ENCODE results near the gene ITPKB.

GRCh38 chr1:226653311-226653921 lies 85.7 kb downstream of the ITPKB start:
- no peak for TF ChIP-seq CTCF (IDR thresholded peaks at IDR 0.05; ENCODE audit: borderline replicate concordance, extremely low read depth, low read length, poor library complexity, severe bottlenecking)
- TF ChIP-seq EZH2 (IDR thresholded peaks at IDR 0.05; ENCODE audit: borderline replicate concordance, low read depth, low read length, severe bottlenecking), result no peak

Data from DND-41 (cell line).